HG03025 (cell line): ENCODE measurements around the gene TEX11.
"Not testable (repeated sequence)": the region's sequence is repeated elsewhere in the genome, so short reads cannot be mapped to it uniquely, and the experiment has no call there.

Experiments
- ATAC-seq: cut with Tn5 transposase; IDR thresholded peaks from one replicate; pipeline ENCODE4 v1.9.1; 2021; ENCODE audit warnings: mild to moderate bottlenecking, moderate library complexity; ENCODE audit not compliant: unreplicated experiment, low FRiP score

TEX11 gene

GRCh38 chrX:70618467-70618866 lies 290.0 kb downstream of the TEX11 start:
- ATAC-seq, result no peak

GRCh38 chrX:70613295-70613694 lies 295.2 kb downstream of the TEX11 start:
- ATAC-seq, result no peak

- no peak for ATAC-seq
These were observed 303.2 kb downstream of the TEX11 start for GRCh38 chrX:70605352-70605751.

GRCh38 chrX:70592091-70592490 lies 316.4 kb downstream of the TEX11 start:
- no peak for ATAC-seq

- not testable (repeated sequence) for ATAC-seq
These were observed 321.4 kb downstream of the TEX11 start for GRCh38 chrX:70587158-70587557.

GRCh38 chrX:70577442-70577841 lies 331.1 kb downstream of the TEX11 start:
- ATAC-seq, result no peak

GRCh38 chrX:70569922-70570576 lies 338.5 kb downstream of the TEX11 start:
- not testable (repeated sequence) for ATAC-seq

- ATAC-seq, result no peak
These were observed 353.6 kb downstream of the TEX11 start for GRCh38 chrX:70554948-70555347.

GRCh38 chrX:70554523-70554922 lies 354.0 kb downstream of the TEX11 start:
- no peak for ATAC-seq

- ATAC-seq, result no peak
These were observed 354.4 kb downstream of the TEX11 start for GRCh38 chrX:70554081-70554480.

- no peak for ATAC-seq
These were observed 355.0 kb downstream of the TEX11 start for GRCh38 chrX:70553516-70553915.

GRCh38 chrX:70552130-70552704 lies 356.3 kb downstream of the TEX11 start:
- ATAC-seq, result no peak

- ATAC-seq, result no peak
These were observed 359.1 kb downstream of the TEX11 start for GRCh38 chrX:70549429-70549828.

- no peak for ATAC-seq
These were observed 373.3 kb downstream of the TEX11 start for GRCh38 chrX:70535198-70535597.

GRCh38 chrX:70527610-70528345 lies 380.7 kb downstream of the TEX11 start:
- no peak for ATAC-seq

- ATAC-seq, result no peak
These were observed 381.5 kb downstream of the TEX11 start for GRCh38 chrX:70527053-70527452.

GRCh38 chrX:70525733-70526132 lies 382.8 kb downstream of the TEX11 start:
- no peak for ATAC-seq

GRCh38 chrX:70515692-70516091 lies 392.8 kb downstream of the TEX11 start:
- not testable (repeated sequence) for ATAC-seq

GRCh38 chrX:70515270-70515669 lies 393.2 kb downstream of the TEX11 start:
- ATAC-seq, result not testable (repeated sequence)

- no peak for ATAC-seq
These were observed 399.4 kb downstream of the TEX11 start for GRCh38 chrX:70509078-70509477.

GRCh38 chrX:70508296-70508911 lies 400.1 kb downstream of the TEX11 start:
- no peak for ATAC-seq
